ENCODE results near the gene EPB41L4B.

GRCh38 chr9:109253241-109253636, 67.6 kb downstream of the EPB41L4B start:
- no peak for TF ChIP-seq PATZ1 (CRISPR knock-in tag; IDR thresholded peaks at IDR 0.05; ENCODE audit: borderline replicate concordance)
- TF ChIP-seq CSRNP3 (CRISPR knock-in tag; IDR thresholded peaks at IDR 0.05): no peak
- no peak for TF ChIP-seq SNAI2 (CRISPR knock-in tag; IDR thresholded peaks at IDR 0.05)
- no peak for TF ChIP-seq TOX (CRISPR knock-in tag; IDR thresholded peaks at IDR 0.05; ENCODE audit: borderline replicate concordance)
- no peak for TF ChIP-seq GLIS3 (CRISPR knock-in tag; IDR thresholded peaks at IDR 0.05)
- no peak for TF ChIP-seq ARNTL (CRISPR knock-in tag; IDR thresholded peaks at IDR 0.05; ENCODE audit: borderline replicate concordance, low read depth)
- no peak for TF ChIP-seq OSR1 (CRISPR knock-in tag; IDR thresholded peaks at IDR 0.05)
